Hippocampal formation (tissue), 2 donors: ENCODE results near the gene ANKRD40CL.

Experiments
- DNase-seq, 2 donors: peaks; one replicate each; lab custom pipeline; 2025; lab: John Stamatoyannopoulos, UW

Gene ANKRD40CL

GRCh38 chr17:50787106-50787505, 19.8 kb upstream of the ANKRD40CL start:
- DNase-seq, result no peak

GRCh38 chr17:50785946-50786570, 18.7 kb upstream of the ANKRD40CL start:
- DNase-seq, result peak; percentile 37 to 67

- DNase-seq, result no peak
Measured at GRCh38 chr17:50785126-50785525, 17.8 kb upstream of the ANKRD40CL start.

DNA sequence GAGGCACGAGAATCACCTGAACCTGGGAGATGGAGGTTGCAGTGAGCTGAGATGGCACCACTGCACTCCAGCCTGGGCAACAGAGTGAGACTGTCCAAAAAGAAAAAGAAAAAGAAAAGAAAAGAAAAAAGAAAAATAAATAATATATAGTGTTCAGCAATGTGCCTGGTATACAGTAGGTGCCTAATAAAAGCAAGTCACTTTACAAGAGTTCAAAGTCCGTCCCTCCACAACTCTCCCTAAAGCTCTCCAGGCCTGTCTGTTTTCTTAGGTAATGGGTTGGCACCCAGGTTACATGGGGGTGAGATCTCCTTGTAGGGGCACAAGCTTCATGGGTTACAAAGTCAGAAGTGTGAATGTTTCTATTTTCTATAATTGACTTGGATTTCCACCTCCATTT, 16.6 kb upstream of the ANKRD40CL start:
- DNase-seq, result no peak

DNA sequence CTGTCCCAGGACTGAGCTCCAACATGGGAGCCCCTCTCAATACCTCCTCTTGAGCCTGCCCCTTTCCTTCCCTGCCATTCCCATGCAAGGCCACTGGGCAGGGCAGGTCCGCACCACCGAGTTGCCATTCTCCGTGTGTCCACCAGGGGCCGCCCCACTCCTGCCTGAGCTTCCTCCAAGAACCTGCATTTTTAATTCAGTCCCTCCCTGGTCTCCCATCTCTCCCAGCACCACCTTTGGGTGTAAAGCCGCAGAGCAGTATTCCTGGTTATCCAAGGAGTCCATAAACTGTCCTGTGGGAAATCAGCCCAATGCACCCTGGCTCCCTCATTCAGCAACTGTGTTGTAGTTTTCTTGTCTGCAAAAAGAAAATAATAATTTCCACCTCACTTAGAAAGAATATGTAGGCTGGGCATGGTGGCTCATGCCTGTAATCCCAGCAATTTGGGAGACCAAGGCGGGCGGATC, 15.9 kb upstream of the ANKRD40CL start:
- DNase-seq, result peak; percentile 64 to 78

GRCh38 chr17:50781167-50781566, 13.8 kb upstream of the ANKRD40CL start:
- no peak for DNase-seq

DNA sequence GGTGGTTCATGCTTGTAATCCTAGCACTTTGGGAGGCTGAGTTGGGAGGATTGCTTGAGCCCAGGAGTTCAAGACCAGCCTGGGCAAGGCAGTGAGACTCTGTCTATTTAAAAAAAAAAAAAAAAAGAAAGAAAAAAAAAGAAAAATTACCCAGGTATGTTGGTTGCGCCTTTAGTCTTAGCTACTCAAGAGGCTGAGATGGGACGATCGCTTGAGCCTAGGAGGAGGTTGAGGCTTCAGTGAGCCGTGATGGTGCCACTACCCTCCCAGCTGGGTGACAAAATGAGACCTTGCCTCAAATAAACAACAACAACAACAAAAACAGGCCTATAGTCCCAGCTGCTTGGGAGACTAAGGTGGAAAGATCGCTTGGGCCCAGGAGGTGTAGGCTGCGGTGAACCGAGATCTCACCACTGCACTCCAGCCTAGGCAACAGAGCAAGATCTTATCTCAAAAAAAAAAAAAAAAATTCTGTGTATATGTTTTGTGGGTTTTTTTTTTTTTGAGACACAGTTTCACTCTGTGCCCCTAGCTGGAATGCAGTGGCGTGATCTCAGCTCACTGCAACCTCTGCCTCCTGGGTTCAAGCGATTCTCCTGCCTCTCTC, 12.5 kb upstream of the ANKRD40CL start:
- no peak for DNase-seq

DNA sequence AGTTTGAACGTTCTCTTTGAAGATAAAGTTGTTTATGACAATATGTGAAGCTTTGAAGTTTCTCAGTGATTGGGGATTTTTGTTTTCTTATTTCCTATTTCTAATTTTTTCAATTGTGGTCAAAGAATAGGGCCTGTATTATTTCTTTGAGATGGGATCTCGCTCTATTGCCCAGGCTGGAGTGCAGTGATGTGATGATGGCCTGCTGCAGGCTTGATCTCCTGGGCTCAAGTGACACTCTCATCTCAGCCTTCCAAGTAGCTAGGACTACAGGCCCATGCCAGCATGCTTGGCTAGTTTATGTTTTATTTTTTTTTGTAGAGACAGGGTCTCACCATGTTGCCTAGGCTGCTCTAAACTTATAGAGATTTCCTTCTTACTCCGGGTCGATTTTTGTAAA, 11.7 kb upstream of the ANKRD40CL start:
- DNase-seq, result no peak

- no peak for DNase-seq
Measured at GRCh38 chr17:50778471-50778870, 11.2 kb upstream of the ANKRD40CL start.

- no peak for DNase-seq
Measured at GRCh38 chr17:50775926-50776325, 8.6 kb upstream of the ANKRD40CL start.

DNA sequence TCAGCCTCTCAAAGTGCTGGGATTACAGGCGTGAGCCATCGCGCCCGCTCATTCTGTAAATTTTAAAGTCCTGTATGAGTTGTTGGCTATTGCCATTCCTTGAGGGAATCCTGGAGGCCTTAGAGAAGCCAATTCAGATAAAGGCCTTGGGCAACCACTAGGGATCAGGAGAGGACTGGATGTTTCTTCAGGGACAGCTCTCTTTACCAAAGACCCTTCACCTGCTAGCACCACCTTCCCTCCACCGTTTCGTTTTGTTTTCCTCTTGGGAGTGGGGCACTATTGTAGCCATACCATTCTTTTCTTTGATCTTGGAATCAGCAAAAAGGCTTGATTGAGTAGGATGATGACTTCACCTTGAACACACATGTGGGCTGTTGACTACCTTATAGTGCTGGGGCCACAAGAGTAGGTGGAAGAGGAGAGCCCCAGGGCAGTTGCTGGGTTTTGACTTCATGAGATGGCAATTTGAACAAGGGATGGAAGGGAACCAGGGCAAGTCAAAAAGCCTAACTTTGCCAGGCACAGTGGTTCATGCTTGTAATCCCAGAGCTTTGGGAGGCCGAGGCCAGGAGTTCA, 7.0 kb upstream of the ANKRD40CL start:
- DNase-seq, result no peak

DNA sequence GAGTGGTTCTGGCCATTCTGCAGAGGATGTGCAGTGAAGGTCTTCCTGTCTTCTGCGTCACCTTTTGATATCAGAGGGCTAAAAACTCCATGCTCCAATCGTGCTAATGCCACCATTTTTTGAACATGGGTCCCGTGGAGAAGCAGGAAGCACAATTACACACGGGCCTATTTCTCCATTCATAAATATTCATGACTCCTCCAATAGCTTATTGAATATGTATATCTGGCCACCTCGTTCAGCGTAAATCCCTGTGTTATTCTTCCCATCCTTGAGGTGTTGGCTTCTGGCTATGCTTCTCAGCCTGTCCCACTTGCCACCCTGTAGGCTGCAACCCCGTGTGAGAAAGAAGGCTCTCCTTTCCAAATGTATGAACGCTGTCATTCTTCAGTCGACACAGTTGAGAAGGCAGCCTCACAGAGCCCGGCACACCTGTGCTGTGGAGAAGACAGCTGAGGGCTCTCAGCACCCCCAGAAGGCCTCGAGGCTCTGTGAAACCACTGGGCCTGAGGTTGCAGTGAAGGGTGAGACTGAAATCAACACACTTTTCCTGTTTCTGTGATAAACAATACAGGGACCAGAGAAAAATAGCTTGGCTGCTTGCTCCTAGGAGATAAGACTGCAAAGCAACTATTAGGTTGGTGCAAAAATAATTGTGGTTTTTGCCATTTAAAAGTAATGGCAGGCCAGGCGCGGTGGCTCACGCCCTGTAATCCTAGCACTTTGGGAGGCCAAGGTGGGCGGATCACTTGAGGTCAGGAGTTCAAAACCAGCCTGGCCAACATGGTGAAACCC, 4.9 kb upstream of the ANKRD40CL start:
- DNase-seq, result no peak

DNA sequence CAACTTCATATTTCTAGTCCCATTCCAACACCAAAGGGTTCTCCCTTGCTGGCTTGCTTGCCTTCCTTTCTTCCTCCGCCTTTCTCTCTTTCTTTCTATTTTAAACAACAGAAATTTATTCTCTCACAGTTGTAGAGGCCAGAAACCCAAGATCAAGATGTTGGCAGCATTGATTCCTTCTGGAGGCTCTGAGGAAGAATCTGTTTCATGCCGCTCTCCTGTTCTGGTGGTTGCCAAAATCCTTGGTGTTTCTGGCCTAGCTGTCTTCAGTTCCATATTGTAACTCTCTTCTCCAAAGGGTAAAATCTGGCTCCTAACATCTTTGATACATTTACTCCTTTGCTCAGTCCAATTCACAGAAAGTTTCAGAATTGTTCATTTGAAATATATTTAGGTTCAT, 3.0 kb upstream of the ANKRD40CL start:
- peak in 1 of 2 donors; percentile 39 for DNase-seq

- DNase-seq, result no peak
Measured at GRCh38 chr17:50769884-50770283, 2.6 kb upstream of the ANKRD40CL start.

DNA sequence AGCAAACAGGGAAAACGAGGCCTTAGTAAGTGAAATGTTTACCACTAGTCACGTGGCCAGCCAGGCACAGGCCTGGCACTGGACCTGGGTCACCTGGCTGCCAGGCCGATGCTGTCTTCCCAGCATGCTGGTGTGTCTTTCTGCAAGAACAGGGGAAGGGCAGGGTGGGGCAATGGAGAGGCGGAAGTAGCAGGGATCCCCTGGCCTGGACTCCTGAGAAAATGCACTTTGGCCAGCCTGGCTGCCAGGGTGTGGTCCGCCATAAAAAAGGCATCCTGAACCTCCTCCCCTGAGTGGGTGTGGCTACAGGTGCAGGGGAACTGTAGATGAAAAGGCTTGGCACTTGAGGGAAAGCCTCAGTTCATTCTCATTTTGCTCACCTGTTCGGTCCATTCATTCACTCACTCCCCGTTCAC, 1.0 kb upstream of the ANKRD40CL start:
- no peak for DNase-seq

GRCh38 chr17:50767030-50767429, 288 bp downstream of the ANKRD40CL start:
- DNase-seq, result no peak

DNA sequence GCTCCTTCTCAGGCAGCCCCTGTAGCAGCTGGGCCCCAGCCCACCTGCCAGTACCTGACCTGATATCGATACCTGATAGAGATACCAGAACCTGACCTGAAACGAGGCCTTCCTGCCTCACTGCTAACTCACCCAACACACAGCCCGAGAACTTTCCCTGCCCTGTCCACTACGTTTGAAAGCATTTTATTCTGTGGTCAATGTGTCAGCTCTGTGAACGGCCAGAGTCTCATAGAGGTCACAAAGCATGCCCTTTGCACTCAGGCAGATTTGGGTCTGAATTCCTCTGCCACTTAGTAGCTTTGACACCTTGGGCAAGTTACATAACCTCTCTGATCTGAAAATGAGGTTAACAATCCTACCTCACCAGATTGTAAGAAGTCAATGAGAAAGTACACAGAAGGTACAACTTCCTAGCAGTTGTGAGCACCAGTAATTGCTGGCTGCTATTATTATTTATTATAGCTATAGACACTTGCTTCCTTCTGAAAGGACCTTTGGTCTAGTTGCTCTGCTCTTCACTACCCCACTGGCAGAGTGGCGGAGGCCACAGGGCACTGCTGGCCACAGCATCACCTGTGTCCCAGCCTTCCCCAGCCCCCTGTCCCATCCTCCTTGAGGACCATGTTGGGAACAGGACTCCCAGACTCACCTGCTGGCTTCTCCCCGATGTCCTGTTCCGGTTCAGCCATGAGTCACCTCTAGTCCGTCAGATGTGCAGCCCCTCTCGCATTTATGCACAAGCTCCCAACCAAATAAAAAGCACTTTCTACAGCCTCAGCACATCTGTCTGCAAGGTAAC, 895 bp downstream of the ANKRD40CL start:
- no peak for DNase-seq

- no peak for DNase-seq
Measured at GRCh38 chr17:50765454-50766221, 1.7 kb downstream of the ANKRD40CL start.

GRCh38 chr17:50764734-50765149, 2.6 kb downstream of the ANKRD40CL start:
- no peak for DNase-seq

DNA sequence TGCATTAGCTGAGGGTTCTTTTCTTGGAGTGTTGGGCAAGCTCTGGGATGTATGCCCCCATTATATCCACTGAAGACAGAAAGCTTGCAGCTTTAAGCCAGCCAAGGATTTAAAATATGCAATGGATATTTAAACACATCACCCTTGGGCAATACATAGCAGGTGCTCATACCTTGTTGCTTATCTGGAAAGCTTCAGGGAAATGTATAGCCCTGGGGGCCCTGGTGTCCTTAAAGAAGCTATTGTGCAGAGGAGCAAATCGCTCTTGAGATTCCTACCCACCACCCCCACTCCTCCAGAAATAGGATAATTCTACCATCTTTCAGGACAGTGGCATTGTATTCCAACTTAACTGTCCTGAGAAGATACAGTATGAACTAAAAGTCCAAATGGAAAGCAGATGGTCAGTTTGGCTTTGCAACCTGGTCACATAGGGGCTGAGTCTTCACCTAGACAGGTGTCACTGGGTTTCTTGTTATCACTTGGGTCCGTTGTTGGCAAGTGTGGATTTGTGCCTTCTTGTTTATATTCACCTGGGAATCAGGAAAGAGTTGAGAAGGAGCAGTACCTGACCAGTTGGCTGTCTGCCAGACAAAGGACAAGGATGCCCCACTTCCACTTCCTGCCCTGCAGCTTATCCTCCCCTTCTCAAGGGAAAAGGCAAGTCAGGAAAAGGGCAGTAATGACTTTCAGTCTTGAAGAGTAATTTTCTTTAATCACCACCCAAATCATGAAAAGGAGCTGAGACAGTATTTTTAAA, 3.4 kb downstream of the ANKRD40CL start:
- DNase-seq, result no peak
